SK-N-MC (cell line): Measurements from ENCODE around the gene PLA2G2F.

Experiments used
- EZH2 ChIP-seq: fragments of 200-600 bp; sonication (generic); IDR thresholded peaks from one replicate; pipeline ENCODE4 v1.6.1; 2017; ENCODE audit warnings: antibody characterized with exemption
- POLR2AphosphoS5 ChIP-seq: IDR thresholded peaks from 2 replicates; pipeline ENCODE4 v1.6.1; 2012; ENCODE audit warnings: mild to moderate bottlenecking, low read depth, low read length, borderline replicate concordance

DNA sequence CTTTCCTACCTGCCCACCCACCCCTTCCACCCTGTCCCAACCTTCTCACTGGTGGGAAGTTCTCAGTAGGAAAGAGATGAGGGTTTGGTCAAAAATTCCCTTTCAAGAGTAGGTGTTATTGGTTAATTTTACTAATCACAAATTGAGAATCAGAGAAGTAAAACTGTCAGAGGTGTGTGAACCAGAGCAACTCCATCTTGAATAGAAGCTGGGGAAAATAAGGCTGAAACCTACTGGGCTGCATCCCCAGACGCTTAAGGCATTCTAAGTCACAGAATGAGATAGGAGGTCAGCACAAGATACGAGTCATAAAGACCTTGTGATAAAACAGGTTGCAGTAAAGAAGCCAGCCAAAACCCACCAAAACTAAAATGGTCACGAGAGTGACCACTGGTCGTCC, 31.3 kb upstream of the PLA2G2F start:
- TF ChIP-seq EZH2 (no peak), POLR2AphosphoS5 (no peak)
